ENCODE results near the gene CRY1. TPM values are rescaled to one million over a fixed set of nuclear protein-coding genes. Genes with fewer than 3 reads are reported as not detected.

Gene CRY1
- polyA plus RNA-seq, 4 donors, result 25.3 to 35.7 (median 29.1) TPM

- no peak for DNase-seq (ENCODE audit: low read depth in 4 of 4, low spot score in 2 of 4)
Measured at GRCh38 chr12:106974511-106974910, 118.8 kb downstream of the CRY1 start.

- DNase-seq (ENCODE audit: low read depth in 4 of 4, low spot score in 2 of 4), result no peak
Measured at GRCh38 chr12:106973545-106973944, 119.8 kb downstream of the CRY1 start.

GRCh38 chr12:106971065-106971464 lies 122.3 kb downstream of the CRY1 start:
- no peak for DNase-seq (ENCODE audit: low read depth in 4 of 4, low spot score in 2 of 4)

- no peak for DNase-seq (ENCODE audit: low read depth in 4 of 4, low spot score in 2 of 4)
Measured at GRCh38 chr12:106964526-106964925, 128.8 kb downstream of the CRY1 start.

- no peak for DNase-seq (ENCODE audit: low read depth in 4 of 4, low spot score in 2 of 4)
Measured at GRCh38 chr12:106962286-106962685, 131.1 kb downstream of the CRY1 start.

GRCh38 chr12:106960443-106960842 lies 132.9 kb downstream of the CRY1 start:
- DNase-seq (ENCODE audit: low read depth in 4 of 4, low spot score in 2 of 4), result no peak

GRCh38 chr12:106957583-106957982 lies 135.8 kb downstream of the CRY1 start:
- DNase-seq (ENCODE audit: low read depth in 4 of 4, low spot score in 2 of 4), result no peak

GRCh38 chr12:106956048-106956578 lies 137.2 kb downstream of the CRY1 start:
- peak in 3 of 4 donors; percentile 51 to 58 (median 54) for DNase-seq (ENCODE audit: low read depth in 4 of 4, low spot score in 2 of 4)

- DNase-seq (ENCODE audit: low read depth in 4 of 4, low spot score in 2 of 4), result peak; percentile 83 to 96 (median 94)
Measured at GRCh38 chr12:106955377-106956047, 137.8 kb downstream of the CRY1 start, which contains the start of gene TMEM263. TSS of gene TMEM263 (plus strand) at chr12:106955907. CDS start at chr12:106967117, 11,210 bp downstream.

- peak in 1 of 4 donors; percentile 77 for DNase-seq (ENCODE audit: low read depth in 4 of 4, low spot score in 2 of 4)
Measured at GRCh38 chr12:106954462-106955376, 138.6 kb downstream of the CRY1 start.

GRCh38 chr12:106953352-106954250 lies 139.7 kb downstream of the CRY1 start:
- DNase-seq (ENCODE audit: low read depth in 4 of 4, low spot score in 2 of 4), result no peak

- no peak for DNase-seq (ENCODE audit: low read depth in 4 of 4, low spot score in 2 of 4)
Measured at GRCh38 chr12:106950591-106950990, 142.8 kb downstream of the CRY1 start.

- no peak for DNase-seq (ENCODE audit: low read depth in 4 of 4, low spot score in 2 of 4)
Measured at GRCh38 chr12:106947461-106947860, 145.9 kb downstream of the CRY1 start.

- no peak for DNase-seq (ENCODE audit: low read depth in 4 of 4, low spot score in 2 of 4)
Measured at GRCh38 chr12:106945261-106945851, 148.0 kb downstream of the CRY1 start.

GRCh38 chr12:106942775-106943174 lies 150.6 kb downstream of the CRY1 start:
- no peak for DNase-seq (ENCODE audit: low read depth in 4 of 4, low spot score in 2 of 4)

- DNase-seq (ENCODE audit: low read depth in 4 of 4, low spot score in 2 of 4), result no peak
Measured at GRCh38 chr12:106941481-106942156, 151.7 kb downstream of the CRY1 start.
